GM19351 (cell line): ENCODE data around the gene KRT85.

Source experiments
- ATAC-seq: cut with Tn5 transposase; IDR thresholded peaks from one replicate; pipeline ENCODE4 v1.9.1; 2021; ENCODE audit warnings: mild to moderate bottlenecking, moderate library complexity; ENCODE audit not compliant: unreplicated experiment

The KRT85 gene

DNA sequence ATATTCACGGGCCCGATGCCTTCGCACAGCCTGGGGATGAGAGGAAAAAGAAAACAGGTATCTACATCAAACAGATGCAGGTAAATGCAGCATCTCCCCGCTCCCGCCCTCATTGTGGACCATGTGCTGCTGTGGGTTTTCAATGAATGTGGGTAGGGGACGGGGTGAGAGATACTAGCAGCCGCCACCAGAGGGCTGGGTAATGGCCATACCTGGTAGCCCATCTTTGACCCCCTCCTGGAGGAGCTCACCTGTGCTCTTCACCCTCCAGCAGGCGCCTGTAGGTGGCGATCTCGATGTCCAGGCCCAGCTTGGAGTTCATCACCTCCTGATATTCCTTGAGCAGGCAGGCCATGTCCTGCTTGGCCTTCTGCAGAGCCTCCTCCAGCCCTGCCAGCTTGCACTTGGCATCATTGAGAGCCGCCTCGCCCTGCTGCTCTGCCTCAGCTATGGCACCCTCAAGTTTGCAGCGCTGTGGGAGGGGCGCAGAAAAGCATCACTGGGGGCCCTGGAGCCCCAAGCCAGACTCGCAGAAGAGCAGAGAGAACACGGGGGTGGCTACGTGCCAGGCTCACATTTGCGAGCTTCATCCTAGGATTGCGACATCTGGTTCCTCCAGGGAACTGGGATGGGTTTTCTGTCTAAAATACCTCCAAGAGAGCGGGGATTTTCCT lies 28.6 kb upstream of the KRT85 start:
- ATAC-seq: no peak

DNA sequence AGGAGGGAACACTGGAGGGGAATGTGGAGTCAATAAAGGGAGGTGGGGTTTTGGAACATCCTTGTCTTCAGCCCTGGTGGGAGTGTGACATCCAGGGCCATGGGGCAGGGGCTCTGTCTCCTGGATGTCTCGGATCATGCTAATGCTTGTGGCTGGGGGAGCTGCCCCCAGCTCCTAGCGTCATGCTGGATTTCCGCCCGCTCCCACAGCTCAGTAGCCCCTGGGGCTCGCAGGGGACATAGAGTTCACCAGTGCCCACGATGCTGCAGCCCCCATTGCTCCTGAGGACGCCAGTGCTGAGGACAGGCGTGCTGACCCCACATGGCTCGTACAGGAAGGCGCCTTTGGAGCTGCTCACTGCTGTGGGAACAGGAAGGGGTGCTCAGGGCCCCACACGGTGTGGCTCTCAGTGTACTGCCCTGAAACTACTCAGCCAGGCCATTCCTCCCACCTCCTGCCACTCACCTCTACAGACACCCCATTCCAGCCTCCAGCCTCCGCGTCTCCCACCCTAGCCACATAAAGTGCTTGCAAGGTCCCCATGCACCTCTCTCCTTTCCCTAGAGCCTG lies 27.6 kb upstream of the KRT85 start:
- no peak for ATAC-seq

DNA sequence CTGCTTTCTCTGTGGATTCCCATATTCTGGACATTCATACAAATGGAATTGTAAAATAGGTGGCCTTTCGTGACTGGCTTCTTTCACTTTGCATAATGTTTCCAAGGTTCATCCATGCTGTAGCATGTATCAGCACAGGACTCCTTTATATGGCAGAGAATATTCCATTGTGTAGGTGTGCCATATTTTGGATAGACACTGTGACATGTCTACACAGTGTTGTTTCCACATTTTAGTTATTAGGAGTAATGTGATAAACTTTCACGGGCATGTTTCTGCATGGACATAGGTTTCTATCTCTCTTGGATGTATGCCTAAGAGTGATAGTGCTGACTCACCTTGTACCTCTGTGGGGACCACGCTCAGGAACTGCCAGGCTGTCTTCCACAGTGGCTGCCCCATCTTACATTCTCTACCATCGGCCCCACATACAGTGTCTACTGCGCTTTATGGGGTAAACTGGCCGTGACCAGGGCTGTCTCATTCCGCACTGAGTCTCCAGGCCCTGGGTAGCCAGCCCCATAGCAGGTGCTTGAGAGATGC lies 25.3 kb upstream of the KRT85 start:
- ATAC-seq: no peak

DNA sequence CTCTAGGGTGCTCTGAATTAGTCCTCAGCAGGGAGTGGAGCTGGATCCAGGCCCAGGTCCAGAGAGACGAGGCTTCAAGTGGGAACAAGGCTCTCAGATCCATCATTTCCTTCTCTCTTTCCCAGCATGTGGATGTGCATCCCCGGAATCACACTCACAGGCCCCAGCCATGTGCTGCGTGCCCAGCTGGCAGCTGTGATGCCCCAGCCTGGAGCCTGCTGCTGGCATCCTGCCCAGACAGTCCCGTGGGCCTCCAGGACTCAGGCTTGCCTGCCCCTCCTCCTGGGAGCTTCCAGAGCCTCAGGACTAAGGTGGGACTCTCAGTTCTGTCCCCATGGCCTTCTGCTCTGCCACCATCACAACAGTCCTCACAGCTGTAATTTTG lies 24.3 kb upstream of the KRT85 start:
- ATAC-seq: no peak

DNA sequence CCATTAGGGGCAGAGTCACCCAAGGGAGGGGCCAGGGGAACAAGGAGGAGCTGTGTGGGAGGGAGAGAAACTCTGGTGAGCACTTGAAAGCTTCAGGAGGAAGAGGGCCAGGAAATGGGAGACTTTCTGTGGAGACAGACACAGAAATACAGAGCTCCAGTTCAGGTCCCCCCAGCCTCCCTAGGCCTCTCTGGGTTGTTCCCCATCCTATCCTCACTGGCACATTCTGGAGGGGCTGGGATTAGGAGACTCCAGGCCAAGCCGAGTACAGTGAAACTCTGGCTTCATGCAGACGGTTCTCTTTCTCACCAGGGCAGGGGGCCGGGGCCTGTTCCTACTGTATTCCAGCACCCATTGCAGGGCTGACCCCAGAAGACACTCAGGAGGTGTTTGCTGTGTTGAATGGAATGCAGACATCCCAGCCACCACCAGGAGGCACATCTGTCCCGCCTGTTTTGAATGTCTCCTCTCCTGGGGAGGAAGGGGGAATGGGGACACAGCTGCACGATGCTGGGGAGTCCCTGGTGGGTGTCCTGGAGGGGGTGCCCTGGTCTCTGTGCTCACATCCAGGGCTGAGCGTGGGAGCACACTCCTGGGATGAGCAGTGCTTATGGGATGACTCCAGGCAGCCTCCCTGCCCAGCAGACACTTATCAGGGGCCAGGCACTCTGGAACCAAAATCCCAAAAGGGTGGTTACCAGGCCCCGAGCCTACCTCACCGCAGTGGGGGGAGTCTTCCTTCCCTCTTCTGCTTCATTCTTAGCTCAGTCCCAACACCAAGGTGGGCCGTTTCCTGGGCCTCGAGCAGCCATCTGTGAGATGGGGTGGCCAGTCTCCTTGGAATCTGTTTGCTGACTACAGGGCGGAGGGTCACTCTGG lies 23.7 kb upstream of the KRT85 start:
- no peak for ATAC-seq

DNA sequence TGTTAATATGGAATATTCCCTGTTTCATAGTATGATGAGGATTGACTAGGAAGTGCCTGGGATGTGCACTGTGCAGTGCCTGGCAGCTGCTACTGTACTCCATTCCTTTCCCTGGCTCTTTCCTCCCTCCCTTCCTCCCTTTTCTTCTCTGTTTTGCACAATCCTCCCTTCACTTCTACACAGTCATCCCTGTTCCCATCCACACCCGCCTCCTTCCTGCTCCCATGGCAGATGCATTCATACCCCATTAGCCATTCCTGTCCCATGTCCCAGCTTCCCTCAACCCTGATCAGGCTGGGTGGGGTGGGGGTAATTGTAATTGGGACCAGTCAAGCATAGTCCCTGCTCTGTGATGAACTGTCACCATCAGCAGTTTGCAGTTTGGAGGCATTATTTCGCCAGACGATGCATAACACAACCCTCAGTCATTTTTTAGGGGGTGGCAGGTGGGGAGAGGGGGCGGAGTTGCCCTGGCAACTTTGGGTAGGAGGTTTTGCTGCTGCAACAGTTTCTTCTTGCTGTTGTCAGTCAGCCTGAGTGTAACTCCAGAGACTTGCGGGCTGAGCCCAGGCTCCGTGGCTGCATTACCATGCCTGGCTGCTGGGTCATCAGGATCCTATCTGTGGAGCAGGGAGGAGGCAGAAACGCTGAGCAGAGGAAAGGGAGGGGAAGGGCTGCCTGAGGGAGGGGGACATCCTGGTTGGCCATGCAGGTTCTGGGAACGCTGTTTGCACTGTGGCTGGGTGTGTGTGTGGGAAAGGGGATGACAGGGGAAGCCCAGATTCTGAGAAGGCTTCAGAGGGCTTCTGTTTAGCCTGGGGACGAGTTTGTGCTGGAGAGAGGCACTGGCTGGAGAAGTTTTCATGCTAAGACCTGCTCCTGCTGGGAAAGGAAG lies 22.3 kb upstream of the KRT85 start:
- ATAC-seq: no peak

DNA sequence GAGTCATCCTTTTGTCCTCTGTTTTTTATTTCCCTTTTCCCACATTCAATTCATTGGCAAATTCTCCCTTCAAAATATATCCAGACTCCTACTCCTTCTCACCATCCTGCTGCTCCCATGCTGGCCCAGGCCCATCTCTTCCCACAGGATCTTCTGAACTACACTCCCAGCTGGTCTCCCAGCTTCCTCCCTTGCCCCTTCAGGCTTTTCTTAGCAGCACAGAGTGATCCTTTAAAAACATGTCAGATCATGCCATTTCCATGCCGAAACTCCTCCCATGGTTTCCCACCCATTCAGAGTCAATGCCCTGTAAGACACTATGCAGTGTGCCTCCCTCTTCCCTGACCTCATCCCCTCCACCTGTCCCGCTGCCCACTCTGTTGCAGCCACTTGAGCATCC lies 20.6 kb upstream of the KRT85 start:
- ATAC-seq: no peak

DNA sequence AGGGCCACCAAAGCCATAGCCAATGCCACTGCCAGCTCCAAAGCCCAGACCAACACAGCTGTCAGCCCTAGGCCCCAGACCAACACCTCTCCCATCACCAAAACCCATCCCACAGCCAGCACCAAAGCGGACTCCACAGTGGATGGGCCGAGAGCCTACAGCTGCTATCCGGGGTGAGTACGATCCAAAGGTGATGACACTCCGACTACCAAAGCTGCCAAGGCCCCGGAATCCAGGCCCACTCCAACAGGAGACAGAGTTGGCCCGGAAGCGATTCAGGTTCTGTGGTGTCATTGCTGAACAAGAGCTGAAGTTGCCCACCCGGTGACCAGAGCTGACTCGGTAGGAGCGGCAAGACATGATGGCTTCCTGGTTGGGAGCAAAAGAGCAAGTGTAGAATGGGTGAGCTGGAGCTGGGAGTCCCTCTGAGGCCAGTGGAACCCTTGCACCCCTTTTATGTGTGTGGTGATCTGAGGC lies 18.0 kb upstream of the KRT85 start, which contains the start of gene KRT84:
Gene KRT84 (minus strand): TSS at position 427 of the 477 bp plus-strand sequence. CDS start 67 bp downstream, at position 360.
- no peak for ATAC-seq

DNA sequence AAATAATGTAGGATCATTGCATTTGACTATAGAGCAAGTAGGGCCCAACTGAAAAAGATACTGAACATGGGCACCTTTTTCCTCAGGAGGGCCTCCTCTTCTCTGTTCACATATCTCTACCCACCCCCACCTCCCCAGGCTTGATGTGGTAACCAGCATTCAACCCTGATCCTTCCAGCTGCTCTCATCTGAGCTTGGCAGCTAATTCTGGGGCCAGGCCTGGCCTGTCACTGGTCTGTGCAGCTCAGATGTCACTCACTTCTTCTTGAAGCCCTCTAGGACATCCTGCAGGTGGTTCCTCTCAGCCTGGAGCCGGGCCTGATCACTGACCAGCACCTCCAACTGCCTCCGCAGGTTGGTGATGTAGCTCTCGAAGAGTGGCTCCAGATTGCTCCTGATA lies 16.1 kb upstream of the KRT85 start:
- ATAC-seq: no peak

DNA sequence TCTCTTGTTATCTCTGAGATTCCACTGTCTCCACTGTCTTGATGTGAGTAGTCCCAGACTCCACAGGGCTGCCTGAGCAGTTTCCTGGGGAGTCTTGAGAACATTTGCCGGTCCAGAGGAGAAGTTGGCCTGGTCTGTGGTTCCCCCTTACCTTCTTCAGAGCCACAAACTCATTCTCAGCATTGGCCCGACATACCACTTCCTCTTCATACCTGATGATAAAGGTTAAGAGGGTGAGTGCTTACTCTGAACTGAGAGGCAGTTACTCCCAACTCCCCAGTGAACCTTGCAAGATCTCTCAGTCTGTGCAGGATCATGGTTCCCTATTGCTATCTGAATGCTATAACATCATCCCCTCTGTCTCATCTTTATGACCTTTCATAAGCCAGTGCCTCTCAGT lies 15.6 kb upstream of the KRT85 start:
- no peak for ATAC-seq

DNA sequence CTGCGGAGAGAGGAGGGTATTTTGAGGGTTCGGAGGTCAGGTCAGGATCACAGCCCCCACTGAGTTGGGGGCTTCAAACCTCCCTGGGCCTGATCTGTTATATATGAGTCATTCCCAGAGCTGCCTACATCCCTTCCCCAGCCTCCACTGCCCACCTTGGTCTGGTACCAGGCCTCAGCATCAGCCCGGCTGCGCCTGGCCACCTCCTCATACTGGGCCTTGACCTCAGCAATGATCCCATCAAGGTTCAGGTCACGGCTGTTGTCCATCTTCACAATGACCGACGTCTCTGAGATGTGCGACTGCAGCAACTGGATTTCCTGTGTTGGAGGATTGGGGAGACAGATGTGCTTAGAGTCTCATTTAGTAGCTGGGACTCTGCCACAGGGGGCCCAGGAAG lies 13.9 kb upstream of the KRT85 start:
- no peak for ATAC-seq

DNA sequence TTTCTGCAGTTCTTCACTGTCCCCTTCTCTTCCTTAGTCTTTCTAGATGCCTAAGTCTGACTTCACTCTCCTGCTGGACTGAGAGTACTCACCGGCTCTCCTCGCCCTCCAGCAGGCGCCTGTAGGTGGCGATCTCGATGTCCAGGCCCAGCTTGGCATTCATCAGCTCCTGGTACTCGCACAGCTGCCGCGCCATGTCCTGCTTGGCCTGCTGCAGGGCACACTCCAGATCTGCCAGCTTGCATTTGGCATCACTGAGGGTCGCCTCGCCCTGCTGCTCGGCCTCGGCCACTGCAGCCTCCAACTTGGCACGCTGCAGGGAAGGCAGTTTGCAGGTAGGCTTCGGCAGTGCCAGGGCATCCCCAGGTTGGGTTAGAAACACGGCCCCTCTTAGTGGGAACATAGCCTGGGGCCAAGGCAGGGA lies 13.0 kb upstream of the KRT85 start:
- ATAC-seq: no peak

DNA sequence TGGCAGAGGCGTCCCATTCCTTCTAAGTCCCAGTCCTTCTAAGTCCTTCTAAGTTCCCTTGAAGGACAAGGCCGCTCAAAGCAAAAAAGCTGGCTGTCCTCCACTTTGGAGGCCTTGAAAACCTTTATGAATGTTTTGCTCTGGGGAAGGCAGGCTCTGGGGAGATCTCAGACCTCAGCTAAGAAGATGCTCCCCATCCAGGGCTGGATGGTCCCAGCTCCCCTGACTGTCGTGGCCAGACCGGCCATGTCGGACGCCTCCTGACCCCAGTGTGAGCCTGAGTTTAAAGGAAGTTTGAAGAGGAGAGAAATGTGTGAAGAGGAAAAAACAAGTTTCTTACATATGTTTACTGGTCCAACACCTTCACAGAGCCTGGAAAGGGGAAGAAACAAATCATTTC lies 12.3 kb upstream of the KRT85 start:
- no peak for ATAC-seq

DNA sequence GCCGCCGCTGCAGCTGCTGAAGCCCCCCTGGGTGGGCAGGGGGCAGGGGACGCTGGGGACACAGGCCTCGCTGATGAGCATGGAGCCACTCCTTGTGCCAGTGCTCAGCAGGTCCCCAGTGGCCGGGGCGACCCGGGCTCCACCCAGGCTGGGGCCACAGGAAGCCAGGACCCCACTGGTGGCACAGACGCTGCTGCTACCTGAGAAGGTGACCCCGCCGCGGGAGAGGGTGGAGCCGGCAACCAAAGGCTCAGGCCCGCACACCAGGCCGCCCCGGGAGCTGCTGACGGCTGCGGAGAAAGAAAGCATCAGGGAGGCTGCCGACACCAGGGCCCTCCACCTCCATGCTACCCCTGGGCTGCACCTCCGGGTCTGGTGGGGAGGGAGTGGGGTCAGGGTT lies 10.8 kb upstream of the KRT85 start:
- no peak for ATAC-seq

DNA sequence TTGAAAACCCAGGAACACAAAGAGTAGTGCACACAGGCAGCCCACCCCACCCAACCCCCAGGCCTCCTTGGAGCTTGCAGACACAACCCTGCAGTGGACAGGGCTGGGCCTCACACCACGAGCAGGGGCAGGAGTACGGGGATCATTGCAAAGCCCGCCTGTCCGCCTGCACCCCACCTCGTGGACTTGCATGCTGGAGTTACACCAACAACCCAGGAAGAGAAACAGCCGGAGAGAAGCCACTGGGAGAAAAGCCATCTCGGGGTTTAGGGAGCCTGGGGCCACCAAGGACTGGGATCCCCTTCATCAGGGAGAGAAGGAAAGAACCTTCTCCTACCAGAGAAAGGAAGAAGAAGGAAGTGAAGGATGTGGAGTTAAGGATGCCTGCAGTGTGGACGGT lies 10.0 kb upstream of the KRT85 start:
- no peak for ATAC-seq

DNA sequence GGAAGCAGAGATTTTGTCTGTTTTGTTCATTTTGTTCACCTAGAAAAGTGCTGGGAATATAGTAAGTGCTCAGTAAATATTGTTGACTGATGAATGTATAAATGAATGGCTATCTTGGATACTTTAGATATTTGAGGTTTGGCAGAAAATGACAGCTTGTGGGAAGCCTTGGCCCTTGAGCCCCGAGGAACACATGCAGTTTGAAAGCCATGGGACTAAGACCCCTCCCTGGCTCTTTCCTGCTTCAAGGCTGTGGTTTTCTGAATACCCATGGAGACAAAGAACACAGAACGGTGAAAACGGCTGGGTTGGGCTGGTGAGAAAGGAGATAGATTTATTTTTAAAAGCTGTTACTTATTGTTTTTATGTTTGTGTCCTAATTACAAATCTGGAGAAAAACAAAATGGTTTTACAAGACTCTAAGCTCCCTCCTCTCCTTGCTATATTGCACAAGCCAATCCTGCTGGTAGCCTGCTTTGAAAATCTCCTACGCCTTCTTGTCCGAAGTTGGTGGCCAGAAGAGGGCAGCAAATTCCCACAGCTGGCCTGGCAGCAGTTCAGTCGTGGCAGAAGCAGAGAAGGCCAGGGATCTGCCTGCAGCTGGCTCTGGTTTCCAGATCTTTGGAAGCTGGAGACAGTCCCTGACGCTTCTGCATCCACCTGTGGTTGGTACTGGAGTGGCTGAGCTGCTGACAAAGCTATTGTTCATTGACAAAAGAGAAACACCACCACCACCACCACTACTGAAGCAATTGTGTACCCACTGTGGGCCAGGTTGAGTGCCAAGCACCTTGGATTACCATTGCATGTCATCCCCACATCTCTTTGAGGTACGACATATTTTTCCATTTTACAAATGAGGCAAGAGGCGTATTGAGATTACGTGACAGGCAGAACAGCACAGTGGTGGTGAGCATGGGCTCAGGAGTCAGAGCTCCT lies 5.2 kb upstream of the KRT85 start:
- no peak for ATAC-seq

DNA sequence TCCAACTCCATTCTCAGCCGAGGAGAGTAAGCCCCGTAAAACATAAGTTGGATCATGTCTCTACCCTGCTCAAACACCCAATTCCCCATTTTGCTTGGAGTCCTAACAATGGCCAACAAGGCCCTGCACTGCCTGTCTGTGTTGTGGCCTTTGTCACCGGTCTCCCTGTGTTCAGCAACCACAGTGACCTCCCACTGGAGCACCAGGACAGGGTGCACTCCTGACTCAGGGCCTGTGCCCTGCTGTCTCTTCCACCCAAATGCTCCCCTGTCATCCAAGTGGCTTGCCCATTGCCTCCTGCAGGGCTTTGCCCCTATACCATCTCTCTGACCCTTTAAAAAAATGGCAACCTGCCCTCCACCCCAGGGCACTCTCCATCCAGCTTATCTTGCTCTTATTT lies 4.4 kb upstream of the KRT85 start:
- ATAC-seq: no peak

DNA sequence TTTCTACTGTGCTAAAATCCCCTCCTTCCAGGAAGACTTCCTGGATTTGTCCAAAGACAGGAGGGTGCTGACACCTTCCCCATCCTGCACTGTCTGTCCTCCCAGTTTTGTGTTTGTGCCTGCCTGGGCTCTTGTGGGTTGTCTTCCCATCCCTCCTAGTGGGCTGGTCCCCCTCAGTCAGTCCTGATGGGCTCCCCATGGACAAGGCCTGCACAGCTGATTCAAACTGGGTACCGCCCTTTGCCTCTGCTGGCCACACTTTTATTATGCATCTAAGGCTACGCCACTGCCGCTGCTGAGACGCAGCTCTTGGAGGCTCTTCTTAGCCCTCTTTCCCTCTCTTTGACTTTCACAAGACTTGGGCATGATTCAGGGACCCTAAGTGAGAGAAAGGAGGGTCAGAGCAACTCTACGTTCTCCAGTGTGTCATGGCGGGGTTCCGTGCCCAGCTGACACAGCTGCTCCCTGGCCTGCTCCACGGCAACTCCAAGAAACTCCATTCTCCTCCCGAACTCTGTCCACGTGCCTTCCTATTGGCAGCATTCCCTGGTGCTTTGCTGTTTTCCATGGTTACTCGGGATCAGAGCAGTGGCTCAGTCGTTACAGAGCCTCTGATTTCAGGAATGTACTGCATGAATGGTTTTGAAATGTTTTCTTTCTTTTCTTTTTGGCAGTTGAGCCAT lies 3.8 kb upstream of the KRT85 start:
- ATAC-seq: no peak

DNA sequence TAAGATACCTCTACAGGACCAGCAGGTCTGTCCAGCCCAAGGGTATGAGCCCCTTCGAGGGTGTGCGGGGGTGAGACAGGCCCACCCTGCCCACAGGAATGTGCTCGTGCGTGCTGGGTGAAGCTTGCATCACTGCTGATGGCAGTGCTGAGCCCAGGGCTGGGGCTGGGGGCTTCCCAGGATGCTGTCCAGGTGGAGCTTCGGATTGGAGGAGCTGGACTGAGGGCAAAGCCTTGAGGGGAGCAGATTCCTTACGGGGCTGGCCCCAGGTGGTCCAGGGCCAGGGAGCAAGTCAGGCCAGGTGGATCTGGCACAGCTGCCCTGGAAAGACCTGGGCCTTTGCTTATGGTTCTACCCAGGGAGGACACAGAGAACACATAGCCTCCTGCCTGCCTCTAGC lies 2.5 kb upstream of the KRT85 start:
- no peak for ATAC-seq
